Dermis blood vessel endothelial cell (primary cell): Measurements from ENCODE around the gene KCND3. TPM values are rescaled to one million over a fixed set of nuclear protein-coding genes. Genes with fewer than 3 reads are reported as not detected.
"Not testable (repeated sequence)": the region's sequence is repeated elsewhere in the genome, so short reads cannot be mapped to it uniquely, and the experiment has no call there.

ENCODE experiments used
- DNase-seq: peaks from one replicate; pipeline ENCODE4 v3.0.0; 2010
- total RNA-seq: library from RNA; depleted of rRNA; stranded (reverse); fragments of >200 nt; gene quantifications from 2 replicates; pipeline ENCODE4 v1.2.3, GENCODE V29; 2014

KCND3 gene
- total RNA-seq, 1 donor from 2014 or later: 0.34 TPM

DNA sequence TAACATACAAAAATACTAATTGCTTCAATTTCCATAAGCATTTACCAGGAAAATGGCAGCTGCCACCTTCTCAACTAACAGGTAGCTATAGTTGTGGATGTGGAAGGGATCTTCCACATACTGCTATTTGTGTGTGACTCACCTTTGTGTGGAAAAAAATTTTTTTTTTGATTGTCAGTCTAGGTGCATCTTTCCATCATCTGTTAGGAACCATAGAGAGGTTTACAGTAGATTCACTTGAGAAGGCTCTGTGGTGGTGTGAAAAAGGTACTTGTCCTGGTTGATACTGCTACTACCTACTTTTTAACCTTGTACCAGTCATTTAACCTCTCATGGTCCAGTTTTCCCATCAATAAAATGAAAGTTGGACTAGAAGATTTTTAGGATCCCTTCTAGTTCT is 220.8 kb downstream of the KCND3 start:
- no peak for DNase-seq

DNA sequence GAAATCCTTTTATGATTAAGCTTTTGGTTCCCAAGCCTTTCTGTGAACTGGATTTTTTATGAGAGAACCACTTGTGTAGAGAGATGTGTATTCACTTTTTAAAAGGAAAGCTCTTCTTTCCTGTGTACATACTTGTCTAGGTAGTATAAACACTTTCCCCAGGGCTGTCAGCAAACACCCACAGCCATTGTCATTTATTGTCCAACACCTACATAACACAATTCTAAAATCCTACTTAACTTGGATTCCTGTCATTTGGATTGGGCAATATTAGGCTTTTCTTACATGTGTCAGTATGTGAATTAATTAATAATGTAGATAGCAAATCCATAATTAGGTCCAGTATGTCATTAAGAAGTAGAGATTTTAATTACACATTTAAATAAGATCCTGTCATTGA is 221.4 kb downstream of the KCND3 start:
- DNase-seq: no peak

DNA sequence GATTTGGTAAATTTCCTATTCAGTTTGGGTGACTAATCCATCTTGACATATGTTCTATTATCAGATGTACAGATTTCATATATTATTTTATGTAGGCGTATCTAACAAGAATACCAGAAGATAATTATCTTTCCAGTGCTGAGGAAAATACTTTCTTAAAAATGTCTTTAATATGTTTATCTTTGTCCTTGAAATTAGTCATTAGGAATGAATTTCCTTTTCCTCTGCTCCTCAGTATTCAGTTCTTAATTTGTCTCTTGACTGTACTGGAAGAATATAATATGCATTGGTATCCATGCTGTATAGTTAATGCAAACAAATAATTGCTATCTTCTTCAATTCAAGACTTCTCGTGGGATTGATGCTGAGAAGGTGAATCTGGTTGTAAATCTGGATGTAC is 227.1 kb downstream of the KCND3 start:
- DNase-seq: no peak

DNA sequence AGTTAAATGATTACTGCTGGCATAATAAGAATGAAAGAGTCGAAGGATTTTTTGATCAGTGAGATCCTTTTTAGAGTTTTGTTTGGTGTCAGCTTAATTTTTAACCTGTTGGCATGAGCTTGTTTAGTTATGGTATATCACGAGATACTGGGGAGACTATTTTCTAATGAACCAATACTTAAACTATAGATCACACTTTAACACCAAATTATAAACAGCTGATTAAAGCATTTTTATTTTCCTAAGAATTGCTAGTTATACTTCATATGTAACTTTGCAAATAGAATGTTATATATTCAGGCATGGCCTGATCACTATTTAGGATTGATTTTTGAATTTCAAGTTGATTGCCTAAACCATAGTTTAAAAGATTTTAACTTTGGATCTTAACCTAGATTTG is 227.8 kb downstream of the KCND3 start:
- no peak for DNase-seq

DNA sequence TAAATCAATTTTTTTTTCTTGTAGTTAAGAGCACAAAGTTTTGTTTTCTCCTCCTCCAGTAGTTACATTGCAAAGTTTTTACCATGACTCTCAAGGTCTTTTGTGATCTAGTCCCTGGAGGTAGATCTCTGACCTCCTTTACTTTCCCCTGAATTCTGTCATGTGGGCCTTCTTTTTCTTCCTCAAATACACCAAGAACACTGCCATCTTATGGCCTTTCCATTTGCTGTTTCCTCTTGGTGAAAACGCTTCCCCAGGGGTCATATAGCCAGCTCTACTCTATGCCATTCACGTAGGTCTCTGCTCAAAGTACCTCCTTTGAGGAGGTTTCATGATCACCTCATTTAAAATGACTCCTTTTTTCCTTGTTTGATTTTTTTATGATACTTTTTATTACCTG is 231.1 kb downstream of the KCND3 start:
- DNase-seq: no peak

DNA sequence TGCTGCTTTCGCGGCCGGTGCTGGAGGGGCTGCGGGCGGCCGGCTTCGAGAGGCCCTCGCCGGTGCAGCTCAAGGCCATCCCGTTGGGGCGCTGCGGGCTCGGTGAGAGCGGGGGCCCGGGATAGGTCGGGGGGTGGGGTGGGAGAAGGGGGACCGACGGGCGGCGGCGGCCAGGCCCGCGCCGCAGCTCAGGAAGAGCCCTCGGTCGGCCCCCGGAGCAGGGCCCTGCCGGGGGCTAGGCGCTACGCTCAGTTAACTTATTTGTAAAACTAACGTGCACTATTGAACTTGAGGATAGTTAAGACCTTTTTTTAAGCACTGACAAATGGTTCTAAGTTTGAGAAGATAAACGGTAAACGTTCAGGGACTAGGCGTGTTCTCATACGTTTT is 233.3 kb downstream of the KCND3 start:
- no peak for DNase-seq

DNA sequence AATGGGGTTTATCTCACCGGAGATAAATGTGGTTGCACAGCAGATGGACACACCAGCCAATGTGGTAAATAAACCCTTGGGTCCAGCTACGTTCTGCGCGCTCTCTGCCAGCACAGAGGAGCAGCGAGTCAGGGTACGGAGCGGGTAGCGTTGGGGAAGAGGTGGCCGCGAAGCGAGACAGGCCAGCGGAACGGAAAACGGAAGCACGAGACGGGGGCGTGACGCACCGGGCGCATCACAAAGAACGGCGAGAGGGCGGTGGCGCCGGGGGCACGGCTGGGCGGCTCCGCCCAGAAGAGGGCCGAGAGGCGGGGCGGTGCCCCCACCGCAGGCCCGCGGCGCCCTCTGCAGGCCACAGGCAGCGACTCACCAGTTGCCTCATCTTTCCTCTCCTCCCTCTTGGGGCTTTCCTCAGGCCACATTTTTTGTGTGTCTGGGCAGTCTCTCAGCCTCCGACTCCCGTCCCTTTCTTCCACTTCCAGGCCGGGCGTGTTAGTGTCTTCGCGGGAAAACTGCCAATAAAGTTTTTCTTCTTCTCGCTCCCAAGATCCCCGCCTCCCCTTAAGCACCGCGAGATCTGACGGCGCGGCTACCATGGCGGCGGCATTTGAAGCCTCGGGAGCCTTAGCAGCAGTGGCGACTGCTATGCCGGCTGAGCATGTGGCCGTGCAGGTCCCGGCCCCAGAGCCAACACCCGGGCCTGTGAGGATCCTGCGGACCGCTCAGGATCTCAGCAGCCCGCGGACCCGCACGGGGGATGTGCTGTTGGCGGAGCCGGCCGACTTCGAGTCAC is 233.9 kb downstream of the KCND3 start, which contains the start of gene DDX20:
Gene DDX20, plus strand, starts transcription at position 571 of the 793 bp plus-strand sequence. Its CDS starts 24 bp downstream, at position 595.
- peak; percentile 98 for DNase-seq

DNA sequence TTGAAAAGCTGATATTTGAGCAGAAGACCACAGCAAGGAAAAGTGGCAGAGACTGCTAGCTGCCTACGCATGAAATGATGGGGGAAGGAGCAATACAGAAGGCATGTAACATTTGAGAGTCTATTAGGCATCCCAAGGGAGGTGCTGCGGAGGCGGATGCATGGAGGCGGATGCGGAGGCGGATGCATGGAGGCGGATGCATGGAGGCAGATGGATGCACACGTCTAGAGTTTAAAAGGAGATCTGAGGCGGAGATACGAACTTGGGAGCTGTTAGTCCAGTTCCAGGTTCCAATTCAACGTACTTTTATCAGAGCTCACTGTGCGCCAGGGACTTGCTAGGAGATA is 234.5 kb downstream of the KCND3 start:
- peak; percentile 69 for DNase-seq

DNA sequence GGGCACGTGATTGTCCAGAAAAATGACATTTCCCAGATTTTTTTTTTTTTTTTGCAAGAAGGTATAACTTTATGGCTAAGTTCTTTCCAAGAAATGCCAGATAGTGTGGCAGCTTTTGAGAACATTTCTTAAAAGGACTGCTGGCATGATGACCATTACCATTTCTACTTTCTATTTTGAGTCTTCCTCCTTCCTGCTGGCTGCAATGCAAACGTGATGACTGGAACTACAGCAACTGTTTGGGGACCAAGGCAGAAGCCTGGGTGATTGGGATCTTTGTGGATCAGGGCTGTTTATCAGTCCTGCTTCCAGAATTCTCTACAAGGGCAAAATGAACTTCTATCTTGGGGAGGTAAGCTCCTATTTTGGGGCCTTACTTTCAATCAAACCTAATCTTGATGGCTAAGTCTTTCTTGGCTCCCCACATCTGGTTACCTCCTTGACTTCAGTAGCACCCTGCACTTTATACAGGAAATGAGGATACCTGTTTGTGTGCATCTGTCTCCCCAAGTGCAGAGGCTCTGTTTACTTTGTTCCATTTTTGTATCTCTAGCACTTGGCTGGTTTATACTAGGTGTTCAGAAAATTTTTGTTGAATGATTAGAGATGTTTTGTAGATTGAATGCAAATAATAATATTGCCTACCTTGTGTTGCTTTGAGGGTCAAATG is 237.4 kb downstream of the KCND3 start:
- DNase-seq: no peak

DNA sequence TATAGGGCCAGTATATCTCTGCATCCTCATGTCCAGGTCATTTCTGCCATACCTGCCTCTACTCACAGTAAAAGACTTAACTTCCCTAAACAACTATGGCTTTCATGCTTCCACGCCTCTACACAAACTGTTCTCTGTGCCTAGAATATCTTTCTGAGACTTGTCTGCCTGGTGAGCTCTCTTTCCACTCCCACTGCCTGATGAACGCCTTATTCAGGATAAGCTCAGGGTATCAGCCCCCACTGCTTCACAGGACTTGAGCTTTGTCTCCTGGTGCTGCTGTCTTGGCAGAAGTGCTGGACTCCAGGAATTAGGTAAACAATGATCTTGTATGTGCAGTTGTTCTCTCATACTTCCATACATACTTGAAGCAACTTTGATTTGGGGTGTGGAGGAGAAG is 238.6 kb downstream of the KCND3 start:
- DNase-seq: no peak

DNA sequence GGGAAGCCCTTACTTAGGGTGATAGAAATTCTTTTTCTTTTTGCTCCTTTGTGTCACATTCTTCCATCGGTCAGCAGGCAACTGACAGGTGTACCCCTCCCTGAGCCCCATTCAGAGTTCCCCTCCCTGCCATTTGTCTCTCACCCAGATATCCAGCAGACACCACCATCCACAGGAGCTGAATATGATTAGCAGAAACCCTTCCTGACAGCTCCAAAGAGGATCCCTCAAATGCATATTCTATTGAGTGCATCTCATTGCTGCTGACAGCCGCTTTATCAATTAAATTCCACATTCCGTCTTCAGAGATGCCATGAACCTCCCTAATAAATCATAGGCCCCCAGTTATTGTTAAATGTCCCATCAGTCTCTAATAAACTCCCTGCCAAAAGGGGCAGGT is 239.8 kb downstream of the KCND3 start:
- DNase-seq: no peak

DNA sequence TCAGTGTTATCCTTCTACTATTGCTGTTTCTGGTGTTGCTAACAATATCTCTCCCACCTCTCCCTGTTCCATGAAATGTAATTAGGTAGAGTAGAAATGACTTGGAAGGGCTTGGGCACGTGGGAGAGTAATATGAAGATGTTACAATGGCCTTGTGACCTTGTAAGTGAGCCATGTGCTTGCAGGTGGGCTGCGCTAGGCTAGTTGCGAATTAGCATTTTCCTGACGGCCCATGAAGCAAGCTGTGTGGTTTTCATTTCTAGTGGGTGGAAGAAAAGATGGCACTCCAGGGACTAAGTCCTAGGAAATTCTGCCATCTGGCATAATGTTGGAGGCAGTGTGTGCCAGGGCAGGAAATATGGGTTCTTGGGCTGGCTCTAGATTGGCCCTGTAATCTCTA is 241.5 kb downstream of the KCND3 start:
- no peak for DNase-seq

DNA sequence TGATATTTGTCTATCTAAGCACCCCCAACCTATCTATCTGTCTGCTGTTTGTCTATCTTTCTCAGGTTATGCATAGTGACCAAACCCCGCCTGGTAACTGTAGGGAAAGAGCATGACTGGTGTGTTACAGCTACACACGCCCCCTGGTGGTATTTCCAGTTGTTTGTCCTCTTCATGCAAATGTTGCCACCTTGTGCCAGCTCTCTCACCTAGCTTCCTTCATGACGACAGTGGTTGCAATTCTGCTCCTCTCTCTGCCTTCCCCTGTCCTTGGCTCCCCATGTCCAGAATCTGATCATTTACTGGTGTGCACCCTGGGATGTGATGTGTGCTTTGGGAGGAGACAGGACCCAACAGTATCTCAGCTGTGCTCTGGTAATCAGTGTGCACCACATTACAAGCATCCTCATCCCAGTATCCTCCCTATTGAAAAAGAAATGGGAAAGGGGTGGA is 242.2 kb downstream of the KCND3 start:
- DNase-seq: peak; percentile 93

DNA sequence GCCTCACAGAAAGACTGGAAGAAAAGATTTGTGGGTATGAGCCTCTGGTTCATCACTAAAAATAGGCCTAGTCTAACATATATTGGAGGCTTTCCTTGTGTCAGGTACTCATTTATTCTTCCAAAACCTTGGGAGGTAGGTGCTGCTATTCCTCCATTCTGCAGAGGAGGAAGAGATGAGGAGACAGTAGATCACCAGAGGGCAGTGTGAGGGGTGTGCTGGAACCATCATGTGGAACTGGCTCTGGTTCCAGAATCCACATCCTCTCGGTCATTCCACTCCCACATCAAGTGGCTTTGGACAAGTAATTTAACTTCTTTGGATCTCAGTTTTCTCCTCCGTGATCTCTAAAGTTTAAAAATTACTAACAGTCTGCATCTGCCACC is 242.9 kb downstream of the KCND3 start:
- DNase-seq: no peak

DNA sequence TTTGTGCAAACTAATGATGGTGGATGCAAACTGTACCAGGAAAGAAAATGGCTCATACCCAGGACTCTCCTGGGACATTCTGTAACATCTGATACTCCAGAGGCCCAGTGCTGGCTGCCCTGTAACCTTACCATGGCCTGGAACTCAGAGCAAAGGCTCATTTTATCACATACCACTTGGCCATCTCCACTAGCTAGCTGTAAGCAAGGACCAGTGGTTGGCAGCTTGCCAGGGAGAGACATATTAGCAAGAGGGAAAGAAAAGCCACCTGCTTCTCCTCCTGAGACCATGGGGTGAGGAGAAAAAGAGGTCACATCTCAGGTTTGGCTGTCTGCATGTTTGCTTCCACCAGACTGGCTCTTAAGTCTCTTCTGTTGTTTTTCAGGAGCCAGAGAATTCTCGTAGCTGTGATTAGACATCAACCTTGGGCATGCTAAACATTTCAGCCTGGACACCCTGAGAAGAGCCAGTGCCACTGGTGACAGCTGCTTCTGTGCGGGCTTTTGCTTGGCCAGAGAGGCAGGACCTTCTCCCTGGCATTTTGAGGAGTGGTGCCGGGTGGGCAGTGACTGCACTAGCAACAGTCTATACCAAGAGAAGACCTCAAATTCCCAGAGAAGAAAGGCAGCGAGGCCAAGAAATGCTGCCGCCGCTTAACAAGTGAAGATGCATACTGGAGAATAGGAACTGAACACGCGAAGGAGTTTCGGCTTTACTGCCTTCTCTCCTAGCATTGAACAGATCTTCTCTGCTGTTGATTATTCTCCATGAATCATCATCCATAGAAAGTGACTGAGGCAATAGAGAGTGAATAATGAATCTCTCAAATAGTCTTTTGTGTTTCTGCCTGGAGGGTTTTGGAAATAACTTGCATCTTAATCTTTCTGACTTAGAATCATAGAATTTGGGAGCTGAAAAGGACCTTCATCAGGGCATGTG is 243.5 kb downstream of the KCND3 start:
- no peak for DNase-seq

DNA sequence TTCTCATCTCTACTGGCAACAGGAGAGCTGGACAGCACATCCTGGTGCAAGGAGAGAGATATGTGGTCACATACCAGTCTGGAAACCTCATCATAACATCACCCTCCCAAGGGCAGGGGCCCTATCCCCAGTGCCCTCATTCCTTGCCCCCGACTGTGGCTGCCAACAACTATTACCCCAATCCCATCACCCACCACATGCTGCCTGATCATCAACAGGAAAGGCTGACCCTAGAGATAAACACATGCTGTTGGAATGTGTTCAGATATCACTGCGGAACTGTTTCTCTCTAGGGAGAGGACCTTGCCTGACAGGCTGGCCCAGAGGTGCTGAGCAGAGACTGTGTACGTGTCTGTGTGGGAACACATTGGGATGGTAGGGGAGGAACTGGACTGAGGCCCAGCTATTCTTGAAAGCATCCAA is 245.8 kb downstream of the KCND3 start:
- peak; percentile 41 for DNase-seq

DNA sequence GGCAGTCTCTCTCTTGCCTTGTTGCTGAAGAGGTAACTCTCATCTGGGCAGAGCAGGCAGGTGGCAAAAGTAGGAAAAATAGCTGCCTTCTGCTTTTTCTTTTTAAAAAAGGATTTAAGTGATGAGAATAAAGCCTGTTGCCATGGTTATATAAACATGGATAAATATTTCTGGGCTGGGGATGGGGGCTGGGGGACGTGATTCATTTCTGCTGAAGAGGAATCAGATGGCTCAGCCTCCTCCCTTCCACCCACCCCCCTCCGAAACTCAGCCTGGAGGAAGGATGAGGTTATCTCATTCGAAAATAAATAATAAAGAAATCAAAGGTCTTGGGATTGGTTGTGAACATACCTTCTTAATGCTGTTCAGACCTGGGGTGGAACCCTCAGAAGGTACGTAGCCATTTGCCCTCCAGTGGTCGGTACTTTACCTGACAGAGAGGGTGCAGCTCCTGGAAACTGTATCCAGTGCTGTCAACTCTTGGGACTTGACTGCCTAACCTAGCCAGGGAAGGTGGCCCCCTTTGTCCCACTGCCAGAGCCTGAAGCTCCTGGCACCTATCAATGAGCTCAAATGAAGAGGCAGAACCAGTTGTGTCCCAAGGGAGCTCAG is 246.4 kb downstream of the KCND3 start:
- peak; percentile 35 for DNase-seq

DNA sequence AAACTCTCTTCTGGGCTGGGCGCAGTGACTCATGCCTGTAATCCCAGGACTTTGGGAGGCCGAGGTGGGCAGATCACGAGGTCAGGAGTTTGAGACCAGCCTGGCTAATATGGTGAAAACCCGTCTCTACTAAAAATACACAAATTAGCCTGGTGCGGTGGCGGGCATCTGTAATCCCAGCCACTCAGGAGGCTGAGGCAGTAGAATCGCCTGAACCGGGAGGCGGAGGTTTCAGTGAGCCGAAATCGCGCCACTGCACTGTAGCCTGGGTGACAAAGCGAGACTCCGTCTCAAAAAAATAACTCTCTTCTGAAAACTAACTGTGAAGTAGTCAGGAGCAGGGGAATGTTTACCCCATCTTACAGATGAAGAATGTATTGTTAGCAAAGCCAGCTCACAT is 247.2 kb downstream of the KCND3 start:
- not testable (repeated sequence) for DNase-seq

DNA sequence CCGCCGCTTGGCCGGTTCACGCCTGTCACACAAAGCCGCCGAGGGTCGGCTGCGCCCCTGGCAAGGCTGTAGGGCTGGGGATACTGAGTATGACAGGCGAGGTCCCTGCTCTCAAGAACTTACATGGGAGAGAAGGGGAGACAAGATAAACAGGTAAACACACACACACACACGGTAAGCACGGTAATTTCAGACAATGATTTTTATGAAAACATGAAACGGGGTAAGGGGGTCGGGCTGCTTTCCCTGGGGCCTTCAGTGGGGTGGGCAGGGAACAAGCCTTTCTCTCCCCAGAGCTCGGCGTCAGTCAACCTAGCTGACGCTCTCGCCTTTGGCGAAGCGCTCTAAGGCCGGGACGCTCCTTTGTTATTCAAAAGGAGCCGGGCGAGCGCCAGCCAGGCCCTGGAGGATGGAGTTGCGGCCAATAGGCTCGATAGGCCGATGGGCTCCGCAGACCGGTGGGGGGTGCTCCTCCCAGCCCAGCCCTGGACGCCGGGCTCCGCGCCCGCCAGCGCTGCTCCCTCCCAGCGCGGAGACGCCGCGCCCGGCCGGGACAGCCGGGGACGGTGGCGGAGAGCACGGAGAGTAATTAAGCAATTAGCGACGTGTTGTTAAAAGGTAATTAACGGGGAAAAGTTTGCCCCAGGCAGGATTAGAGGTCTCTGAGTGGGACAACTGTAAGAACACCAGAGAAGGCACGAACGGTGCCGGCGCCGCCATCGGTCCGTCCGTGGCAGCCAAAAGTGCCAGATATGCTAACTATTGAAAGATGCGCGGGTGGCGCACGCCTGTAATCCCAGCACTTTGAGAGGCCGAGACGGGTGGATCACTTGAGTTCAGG is 249.3 kb downstream of the KCND3 start:
- DNase-seq: peak; percentile 82

DNA sequence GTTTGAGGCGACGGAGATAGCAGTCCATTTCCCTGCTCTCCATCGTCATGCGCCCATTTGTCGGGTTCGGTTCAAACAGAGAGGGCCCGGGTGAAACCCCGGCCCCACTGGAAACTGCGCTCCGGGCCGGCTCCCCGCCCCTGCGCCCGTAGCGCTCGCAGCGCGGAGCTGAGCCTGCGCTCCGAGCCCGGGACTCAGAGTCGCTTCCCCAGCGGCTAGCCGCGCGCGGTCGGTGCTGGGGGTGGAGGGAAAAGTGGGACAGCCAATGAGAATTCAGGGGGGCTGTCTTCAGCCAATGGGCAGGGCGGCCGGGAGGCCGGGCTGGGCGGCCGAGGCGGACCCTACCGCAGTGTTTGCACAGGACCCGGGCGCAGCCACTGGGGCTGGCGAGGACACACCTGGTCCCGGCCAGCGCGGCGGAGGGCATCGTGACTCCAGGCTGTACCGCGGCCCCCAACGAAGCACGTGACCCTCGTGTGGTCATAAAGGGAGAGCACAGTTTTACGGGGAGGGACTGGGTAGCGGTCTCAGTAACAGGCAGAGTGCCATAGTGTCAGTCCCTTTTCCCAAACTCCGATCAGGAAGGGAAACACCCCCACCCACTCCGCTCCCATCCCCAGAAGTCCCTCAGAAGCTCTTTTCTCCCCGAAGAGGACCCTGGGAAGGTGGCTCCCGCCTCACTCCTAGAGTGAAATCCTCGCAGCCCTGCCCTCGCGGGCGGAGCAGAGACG is 250.1 kb downstream of the KCND3 start, which contains the start of gene INKA2:
Gene INKA2, minus strand, starts transcription at position 202 of the 731 bp plus-strand sequence. Its CDS starts 153 bp downstream, at position 49.
- DNase-seq: peak; percentile 94
